ENCODE results near the gene PDSS2. TPM values are rescaled to one million over a fixed set of nuclear protein-coding genes. Genes with fewer than 3 reads are reported as not detected.

PDSS2 gene
- total and polyA plus RNA-seq, 9 of the 15 experiments (the other 6 are each of a cell fraction or from before 2014, with no cell fraction given), result 5.8 to 21.1 (median 12.0) TPM

DNA sequence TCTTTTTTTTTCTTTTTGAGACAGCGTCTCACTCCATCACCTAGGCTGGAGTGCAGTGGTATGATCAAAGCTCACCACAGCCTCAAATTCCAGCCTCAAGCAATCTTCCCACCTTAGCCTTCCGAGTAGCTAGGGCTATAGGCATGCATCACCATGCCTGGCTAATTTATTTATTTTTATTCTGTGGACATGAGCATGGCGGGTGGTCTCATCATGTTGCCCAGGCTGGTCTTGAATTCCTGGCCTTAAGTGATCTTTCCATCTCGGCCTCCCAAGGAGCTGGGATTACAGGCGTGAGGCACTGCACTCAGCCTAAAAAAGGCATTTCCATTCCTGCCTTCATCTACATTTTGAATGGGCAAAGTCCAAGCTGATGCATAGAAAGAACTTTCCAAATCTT lies 287.9 kb downstream of the PDSS2 start:
- Histone ChIP-seq H3K4me2 (ENCODE audit: insufficient read depth, low read length) (no peak overlapping the region), H3K9me1 (ENCODE audit: control insufficient read depth, insufficient read depth, low read length) (no peaks in the 10 kb centered on the region), H4K20me1 (replicated peaks; ENCODE audit: control insufficient read depth, insufficient read depth, low read length) (no peaks in the 10 kb centered on the region), H3K9ac (ENCODE audit: insufficient read depth in 1 of 2, low read depth in 2 of 2, low read length in 2 of 2) (no peak overlapping the region), H3K36me3 (ENCODE audit: control insufficient read depth, insufficient read depth, low read length) (no peaks in the 10 kb centered on the region), H3K27ac (ENCODE audit: extremely low read depth, low read depth, low read length) (no peak overlapping the region), H3K79me2 (ENCODE audit: control insufficient read depth, insufficient read depth, low read length) (no peaks in the 10 kb centered on the region), H3K4me1 (replicated peaks in 1 of 2; ENCODE audit: control insufficient read depth in 2 of 2, insufficient read depth in 2 of 2, low read length in 2 of 2) (no peaks in the 10 kb centered on the region), H3K4me3 (no peak overlapping the region), H2AFZ (ENCODE audit: low read depth, low read length) (no peak overlapping the region), H3K9me3 (replicated peaks; ENCODE audit: control insufficient read depth, insufficient read depth, low read depth, low read length) (no peaks in the 10 kb centered on the region), H3K27me3 (ENCODE audit: control insufficient read depth in 2 of 2, insufficient read depth in 2 of 2, low read length in 2 of 2) (no peaks in the 10 kb centered on the region)
- DNase-seq (ENCODE audit: extremely low read depth in 1 of 4, low spot score in 3 of 4) (no peak), ATAC-seq (no peak), FAIRE-seq (no peak)
- ChIA-PET CTCF (ENCODE audit: low intra/inter-chr PET ratio) (no interaction called here), POLR2A (no interaction called here)
- no peak for TF ChIP-seq ELF2 (CRISPR knock-in tag; IDR thresholded peaks at IDR 0.05)
- TF ChIP-seq, protein P1, sequence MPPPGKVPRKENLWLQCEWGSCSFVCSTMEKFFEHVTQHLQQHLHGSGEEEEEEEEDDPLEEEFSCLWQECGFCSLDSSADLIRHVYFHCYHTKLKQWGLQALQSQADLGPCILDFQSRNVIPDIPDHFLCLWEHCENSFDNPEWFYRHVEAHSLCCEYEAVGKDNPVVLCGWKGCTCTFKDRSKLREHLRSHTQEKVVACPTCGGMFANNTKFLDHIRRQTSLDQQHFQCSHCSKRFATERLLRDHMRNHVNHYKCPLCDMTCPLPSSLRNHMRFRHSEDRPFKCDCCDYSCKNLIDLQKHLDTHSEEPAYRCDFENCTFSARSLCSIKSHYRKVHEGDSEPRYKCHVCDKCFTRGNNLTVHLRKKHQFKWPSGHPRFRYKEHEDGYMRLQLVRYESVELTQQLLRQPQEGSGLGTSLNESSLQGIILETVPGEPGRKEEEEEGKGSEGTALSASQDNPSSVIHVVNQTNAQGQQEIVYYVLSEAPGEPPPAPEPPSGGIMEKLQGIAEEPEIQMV (tag; conservative IDR thresholded peaks at IDR 0.05; ENCODE audit: low read depth), result no peak
- TF ChIP-seq SIN3A (IDR thresholded peaks at IDR 0.05; ENCODE audit: borderline replicate concordance in 2 of 2, control insufficient read depth in 1 of 2, low read depth in 2 of 2, low read length in 2 of 2), result no peak
- TF ChIP-seq HMGN3 (IDR thresholded peaks at IDR 0.05; ENCODE audit: borderline replicate concordance, extremely low read depth, insufficient read length, low read depth, low read length), result no peak
- no peak for TF ChIP-seq CHCHD3 (CRISPR knock-in tag; IDR thresholded peaks at IDR 0.05)
- no peak for TF ChIP-seq GATAD2B (IDR thresholded peaks at IDR 0.05; ENCODE audit: borderline replicate concordance)
- BruUV-seq (replicated peaks), result no TSS peak
- in situ Hi-C loops (cut with MboI) (no loop called here), intact Hi-C loops (cut with micrococcal nuclease) (no loop called here)
- 42% methylated on average over 5 of the region's 5 CpGs for WGBS (ENCODE audit: insufficient coverage, low coverage, missing lambda C conversion rate)
